WTC11 (cell line): ENCODE data around the gene COX10. TPM values are rescaled to one million over a fixed set of nuclear protein-coding genes. Genes with fewer than 3 reads are reported as not detected.

ENCODE experiments used
- ATAC-seq: fragments of 200-7000 bp; cut with Tn5 transposase; 2 replicates; pipeline ENCODE4 v1.10.0; 2021; ENCODE audit warnings: mild to moderate bottlenecking, moderate library complexity
- CTCF ChIA-PET: fragments of 300-600 bp; sonication (Branson Sonifier 250); formaldehyde crosslinking; loops from one replicate; lab custom pipeline; 2021; ENCODE audit warnings: antibody characterized with exemption; lab: Charles Lee
- POLR2A ChIA-PET: fragments of 350-600 bp; sonication (Branson Sonifier 250); formaldehyde crosslinking; loops from one replicate; lab custom pipeline; 2021; ENCODE audit warnings: antibody characterized with exemption; lab: Charles Lee
- DNase-seq: peaks from one replicate; pipeline ENCODE4 v3.0.0; 2021; ENCODE audit warnings: low spot score
- H3K27ac Mint-ChIP-seq: 2 replicates; pipeline ENCODE4 v1.8.0; 2021; ENCODE audit warnings: mixed read lengths
- H3K27me3 Mint-ChIP-seq: 2 replicates; pipeline ENCODE4 v1.8.0; 2021; ENCODE audit warnings: low read depth, mild to moderate bottlenecking, moderate library complexity, mixed read lengths
- H3K36me3 Mint-ChIP-seq: 2 replicates; pipeline ENCODE4 v1.8.0; 2021; ENCODE audit warnings: mixed read lengths
- H3K4me1 Mint-ChIP-seq: 2 replicates; pipeline ENCODE4 v1.8.0; 2022; ENCODE audit warnings: mixed read lengths
- H3K4me3 Mint-ChIP-seq: 2 replicates; pipeline ENCODE4 v1.8.0; 2021; ENCODE audit warnings: mild to moderate bottlenecking, moderate library complexity, mixed read lengths
- H3K9me3 Mint-ChIP-seq: 2 replicates; pipeline ENCODE4 v1.8.0; 2021; ENCODE audit warnings: mixed read lengths
- FOXK1 ChIP-seq: sonication (generic); formaldehyde crosslinking; IDR thresholded peaks from 2 replicates; pipeline ENCODE4 v1.8.0; 2022; ENCODE audit warnings: mild to moderate bottlenecking, moderate library complexity, missing genetic modification reagents
- FOXP1 ChIP-seq: sonication (generic); formaldehyde crosslinking; IDR thresholded peaks from 2 replicates; pipeline ENCODE4 v1.8.0; 2022; ENCODE audit warnings: missing genetic modification reagents, mild to moderate bottlenecking, moderate library complexity, borderline replicate concordance
- GRHL2 ChIP-seq: fragments of 250-450 bp; sonication (Bioruptor Pico); IDR thresholded peaks from 2 replicates; pipeline ENCODE4 v1.8.0; 2022; ENCODE audit warnings: mild to moderate bottlenecking, moderate library complexity; ENCODE audit not compliant: insufficient replicate concordance, severe bottlenecking
- JAZF1 ChIP-seq: fragments of 250-450 bp; sonication (Bioruptor Pico); IDR thresholded peaks from 2 replicates; pipeline ENCODE4 v1.9.0; 2021; ENCODE audit warnings: moderate library complexity, mild to moderate bottlenecking, inconsistent platforms
- NR1H2 ChIP-seq: sonication (generic); formaldehyde crosslinking; IDR thresholded peaks from 2 replicates; pipeline ENCODE4 v1.9.0; 2021; ENCODE audit warnings: mild to moderate bottlenecking, moderate library complexity, missing genetic modification reagents
- PRRX2 ChIP-seq: fragments of 250-450 bp; sonication (Bioruptor Pico); IDR thresholded peaks from 2 replicates; pipeline ENCODE4 v1.8.0; 2021; ENCODE audit warnings: mild to moderate bottlenecking
- RELA ChIP-seq: sonication (generic); formaldehyde crosslinking; IDR thresholded peaks from 2 replicates; pipeline ENCODE4 v1.8.1; 2022; ENCODE audit warnings: missing genetic modification reagents, mild to moderate bottlenecking, borderline replicate concordance
- RORB ChIP-seq: fragments of 250-450 bp; sonication (Bioruptor Pico); IDR thresholded peaks from 2 replicates; pipeline ENCODE4 v1.9.0; 2021; ENCODE audit warnings: mild to moderate bottlenecking
- SOX15 ChIP-seq: fragments of 250-450 bp; sonication (Bioruptor Pico); IDR thresholded peaks from 2 replicates; pipeline ENCODE4 v1.9.0; 2021; ENCODE audit warnings: mild to moderate bottlenecking
- TCF7 ChIP-seq: sonication (generic); formaldehyde crosslinking; IDR thresholded peaks from 2 replicates; pipeline ENCODE4 v1.8.0; 2022; ENCODE audit warnings: mild to moderate bottlenecking, low read depth, missing genetic modification reagents, moderate library complexity
- TEAD4 ChIP-seq: sonication (generic); formaldehyde crosslinking; IDR thresholded peaks from 2 replicates; pipeline ENCODE4 v1.8.0; 2022; ENCODE audit warnings: mild to moderate bottlenecking, missing genetic modification reagents
- ZNF416 ChIP-seq: fragments of 250-450 bp; sonication (Bioruptor Pico); IDR thresholded peaks from 2 replicates; pipeline ENCODE4 v1.9.0; 2021; ENCODE audit warnings: mild to moderate bottlenecking, inconsistent platforms
- total RNA-seq: library from RNA; stranded (reverse); gene quantifications from 3 replicates; pipeline ENCODE4 v1.2.3, GENCODE V29; 2021
- TF ChIP-seq, protein P1 (sequence below): sonication (generic); formaldehyde crosslinking; IDR thresholded peaks from 2 replicates; pipeline ENCODE4 v1.8.0; 2022; ENCODE audit warnings: mild to moderate bottlenecking, missing genetic modification reagents
- TF ChIP-seq, protein P2 (sequence below): sonication (generic); formaldehyde crosslinking; IDR thresholded peaks from 2 replicates; pipeline ENCODE4 v1.8.0; 2022; ENCODE audit warnings: missing genetic modification reagents
- TF ChIP-seq, protein P3 (sequence below): sonication (generic); formaldehyde crosslinking; IDR thresholded peaks from 2 replicates; pipeline ENCODE4 v1.8.1; 2022; ENCODE audit warnings: missing genetic modification reagents, borderline replicate concordance
- TF ChIP-seq, protein P4 (sequence below): sonication (generic); formaldehyde crosslinking; conservative IDR thresholded peaks from 2 replicates; pipeline ENCODE4 v1.8.1; 2022; ENCODE audit warnings: mild to moderate bottlenecking, missing genetic modification reagents
- TF ChIP-seq, protein P5 (sequence below): sonication (generic); formaldehyde crosslinking; conservative IDR thresholded peaks from 2 replicates; pipeline ENCODE4 v1.8.1; 2023; ENCODE audit warnings: mild to moderate bottlenecking, low read depth, missing genetic modification reagents, moderate library complexity
- TF ChIP-seq, protein P6 (sequence below): sonication (generic); formaldehyde crosslinking; IDR thresholded peaks from 2 replicates; pipeline ENCODE4 v1.8.1; 2023; ENCODE audit warnings: mild to moderate bottlenecking, missing genetic modification reagents, moderate library complexity
- TF ChIP-seq, protein P7 (sequence below): sonication (generic); formaldehyde crosslinking; IDR thresholded peaks from 2 replicates; pipeline ENCODE4 v1.8.0; 2023; ENCODE audit warnings: missing genetic modification reagents
- TF ChIP-seq, protein P8 (sequence below): fragments of 250-450 bp; sonication (Bioruptor Pico); conservative IDR thresholded peaks from 2 replicates; pipeline ENCODE4 v1.9.0; 2021; ENCODE audit warnings: mild to moderate bottlenecking

COX10 gene
- total RNA-seq, 1 experiment from 2014 or later: 22.0 TPM

DNA sequence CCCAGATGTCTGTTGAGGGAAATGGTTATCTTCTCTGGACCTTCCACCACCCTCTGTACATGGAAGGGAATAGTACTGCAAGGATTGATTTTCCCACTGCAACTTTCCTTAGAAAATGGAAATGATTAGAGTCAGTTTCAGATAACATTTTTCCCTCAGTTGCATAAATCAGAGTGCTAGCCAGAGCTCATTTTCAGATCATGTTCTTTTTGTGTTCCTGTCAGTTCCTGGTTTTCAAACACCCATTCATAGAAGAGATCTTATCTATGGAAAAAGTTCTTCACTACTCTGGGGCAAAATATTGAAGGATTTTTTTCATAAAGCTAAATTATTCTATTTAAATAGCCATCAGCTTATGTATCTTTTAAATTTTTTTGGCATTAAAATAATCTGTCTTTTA is 11.7 kb upstream of the COX10 start (continued):
- TF ChIP-seq, protein P1, sequence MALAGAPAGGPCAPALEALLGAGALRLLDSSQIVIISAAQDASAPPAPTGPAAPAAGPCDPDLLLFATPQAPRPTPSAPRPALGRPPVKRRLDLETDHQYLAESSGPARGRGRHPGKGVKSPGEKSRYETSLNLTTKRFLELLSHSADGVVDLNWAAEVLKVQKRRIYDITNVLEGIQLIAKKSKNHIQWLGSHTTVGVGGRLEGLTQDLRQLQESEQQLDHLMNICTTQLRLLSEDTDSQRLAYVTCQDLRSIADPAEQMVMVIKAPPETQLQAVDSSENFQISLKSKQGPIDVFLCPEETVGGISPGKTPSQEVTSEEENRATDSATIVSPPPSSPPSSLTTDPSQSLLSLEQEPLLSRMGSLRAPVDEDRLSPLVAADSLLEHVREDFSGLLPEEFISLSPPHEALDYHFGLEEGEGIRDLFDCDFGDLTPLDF: no peak
- TF ChIP-seq ZNF416 (CRISPR knock-in tag): no peak
- TF ChIP-seq, protein P2, sequence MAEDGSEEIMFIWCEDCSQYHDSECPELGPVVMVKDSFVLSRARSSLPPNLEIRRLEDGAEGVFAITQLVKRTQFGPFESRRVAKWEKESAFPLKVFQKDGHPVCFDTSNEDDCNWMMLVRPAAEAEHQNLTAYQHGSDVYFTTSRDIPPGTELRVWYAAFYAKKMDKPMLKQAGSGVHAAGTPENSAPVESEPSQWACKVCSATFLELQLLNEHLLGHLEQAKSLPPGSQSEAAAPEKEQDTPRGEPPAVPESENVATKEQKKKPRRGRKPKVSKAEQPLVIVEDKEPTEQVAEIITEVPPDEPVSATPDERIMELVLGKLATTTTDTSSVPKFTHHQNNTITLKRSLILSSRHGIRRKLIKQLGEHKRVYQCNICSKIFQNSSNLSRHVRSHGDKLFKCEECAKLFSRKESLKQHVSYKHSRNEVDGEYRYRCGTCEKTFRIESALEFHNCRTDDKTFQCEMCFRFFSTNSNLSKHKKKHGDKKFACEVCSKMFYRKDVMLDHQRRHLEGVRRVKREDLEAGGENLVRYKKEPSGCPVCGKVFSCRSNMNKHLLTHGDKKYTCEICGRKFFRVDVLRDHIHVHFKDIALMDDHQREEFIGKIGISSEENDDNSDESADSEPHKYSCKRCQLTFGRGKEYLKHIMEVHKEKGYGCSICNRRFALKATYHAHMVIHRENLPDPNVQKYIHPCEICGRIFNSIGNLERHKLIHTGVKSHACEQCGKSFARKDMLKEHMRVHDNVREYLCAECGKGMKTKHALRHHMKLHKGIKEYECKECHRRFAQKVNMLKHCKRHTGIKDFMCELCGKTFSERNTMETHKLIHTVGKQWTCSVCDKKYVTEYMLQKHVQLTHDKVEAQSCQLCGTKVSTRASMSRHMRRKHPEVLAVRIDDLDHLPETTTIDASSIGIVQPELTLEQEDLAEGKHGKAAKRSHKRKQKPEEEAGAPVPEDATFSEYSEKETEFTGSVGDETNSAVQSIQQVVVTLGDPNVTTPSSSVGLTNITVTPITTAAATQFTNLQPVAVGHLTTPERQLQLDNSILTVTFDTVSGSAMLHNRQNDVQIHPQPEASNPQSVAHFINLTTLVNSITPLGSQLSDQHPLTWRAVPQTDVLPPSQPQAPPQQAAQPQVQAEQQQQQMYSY (CRISPR knock-in tag): no peak
- TF ChIP-seq RELA: no peak

DNA sequence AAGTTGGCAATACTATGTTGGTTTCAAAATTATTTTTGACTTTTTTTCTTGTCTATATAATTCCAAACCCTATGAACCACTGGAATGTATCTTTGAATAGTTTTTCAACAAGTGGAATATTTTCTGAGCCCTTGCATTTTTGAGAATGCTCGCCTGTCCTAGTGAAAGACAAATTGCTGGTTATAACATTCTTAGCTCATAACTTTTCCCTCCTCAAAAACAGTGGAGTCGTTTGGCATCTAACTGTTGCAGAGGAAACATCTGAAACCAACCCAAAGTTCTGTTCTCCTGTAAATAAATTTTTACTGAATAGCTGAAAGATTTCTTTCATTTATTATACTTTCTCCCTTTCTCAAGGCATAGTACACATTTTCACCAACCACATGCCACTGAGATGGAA is 11.3 kb upstream of the COX10 start:
- ChIA-PET POLR2A (no interaction called here), CTCF (no interaction called here)
- Mint-ChIP-seq H3K4me1 (no peaks in the 10 kb centered on the region), H3K4me3 (no peak overlapping the region), H3K27me3 (no peaks in the 10 kb centered on the region), H3K27ac (no peak overlapping the region), H3K36me3 (peaks cover 15% of the 10 kb centered on the region), H3K9me3 (peaks cover 10% of the 10 kb centered on the region)
- DNase-seq (no peak), ATAC-seq (no peak)
- no peak for TF ChIP-seq TEAD4 (CRISPR knock-in tag)
- TF ChIP-seq FOXP1: no peak
- TF ChIP-seq RORB: no peak
- TF ChIP-seq TCF7 (CRISPR knock-in tag): no peak
- TF ChIP-seq, protein P3, sequence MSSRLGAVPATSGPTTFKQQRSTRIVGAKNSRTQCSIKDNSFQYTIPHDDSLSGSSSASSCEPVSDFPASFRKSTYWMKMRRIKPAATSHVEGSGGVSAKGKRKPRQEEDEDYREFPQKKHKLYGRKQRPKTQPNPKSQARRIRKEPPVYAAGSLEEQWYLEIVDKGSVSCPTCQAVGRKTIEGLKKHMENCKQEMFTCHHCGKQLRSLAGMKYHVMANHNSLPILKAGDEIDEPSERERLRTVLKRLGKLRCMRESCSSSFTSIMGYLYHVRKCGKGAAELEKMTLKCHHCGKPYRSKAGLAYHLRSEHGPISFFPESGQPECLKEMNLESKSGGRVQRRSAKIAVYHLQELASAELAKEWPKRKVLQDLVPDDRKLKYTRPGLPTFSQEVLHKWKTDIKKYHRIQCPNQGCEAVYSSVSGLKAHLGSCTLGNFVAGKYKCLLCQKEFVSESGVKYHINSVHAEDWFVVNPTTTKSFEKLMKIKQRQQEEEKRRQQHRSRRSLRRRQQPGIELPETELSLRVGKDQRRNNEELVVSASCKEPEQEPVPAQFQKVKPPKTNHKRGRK: no peak
- TF ChIP-seq FOXK1 (CRISPR knock-in tag): no peak
- TF ChIP-seq, protein P4, sequence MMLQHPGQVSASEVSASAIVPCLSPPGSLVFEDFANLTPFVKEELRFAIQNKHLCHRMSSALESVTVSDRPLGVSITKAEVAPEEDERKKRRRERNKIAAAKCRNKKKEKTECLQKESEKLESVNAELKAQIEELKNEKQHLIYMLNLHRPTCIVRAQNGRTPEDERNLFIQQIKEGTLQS (CRISPR knock-in tag): no peak
- TF ChIP-seq, protein P5, sequence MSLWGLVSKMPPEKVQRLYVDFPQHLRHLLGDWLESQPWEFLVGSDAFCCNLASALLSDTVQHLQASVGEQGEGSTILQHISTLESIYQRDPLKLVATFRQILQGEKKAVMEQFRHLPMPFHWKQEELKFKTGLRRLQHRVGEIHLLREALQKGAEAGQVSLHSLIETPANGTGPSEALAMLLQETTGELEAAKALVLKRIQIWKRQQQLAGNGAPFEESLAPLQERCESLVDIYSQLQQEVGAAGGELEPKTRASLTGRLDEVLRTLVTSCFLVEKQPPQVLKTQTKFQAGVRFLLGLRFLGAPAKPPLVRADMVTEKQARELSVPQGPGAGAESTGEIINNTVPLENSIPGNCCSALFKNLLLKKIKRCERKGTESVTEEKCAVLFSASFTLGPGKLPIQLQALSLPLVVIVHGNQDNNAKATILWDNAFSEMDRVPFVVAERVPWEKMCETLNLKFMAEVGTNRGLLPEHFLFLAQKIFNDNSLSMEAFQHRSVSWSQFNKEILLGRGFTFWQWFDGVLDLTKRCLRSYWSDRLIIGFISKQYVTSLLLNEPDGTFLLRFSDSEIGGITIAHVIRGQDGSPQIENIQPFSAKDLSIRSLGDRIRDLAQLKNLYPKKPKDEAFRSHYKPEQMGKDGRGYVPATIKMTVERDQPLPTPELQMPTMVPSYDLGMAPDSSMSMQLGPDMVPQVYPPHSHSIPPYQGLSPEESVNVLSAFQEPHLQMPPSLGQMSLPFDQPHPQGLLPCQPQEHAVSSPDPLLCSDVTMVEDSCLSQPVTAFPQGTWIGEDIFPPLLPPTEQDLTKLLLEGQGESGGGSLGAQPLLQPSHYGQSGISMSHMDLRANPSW (CRISPR knock-in tag): no peak
- TF ChIP-seq, protein P6, sequence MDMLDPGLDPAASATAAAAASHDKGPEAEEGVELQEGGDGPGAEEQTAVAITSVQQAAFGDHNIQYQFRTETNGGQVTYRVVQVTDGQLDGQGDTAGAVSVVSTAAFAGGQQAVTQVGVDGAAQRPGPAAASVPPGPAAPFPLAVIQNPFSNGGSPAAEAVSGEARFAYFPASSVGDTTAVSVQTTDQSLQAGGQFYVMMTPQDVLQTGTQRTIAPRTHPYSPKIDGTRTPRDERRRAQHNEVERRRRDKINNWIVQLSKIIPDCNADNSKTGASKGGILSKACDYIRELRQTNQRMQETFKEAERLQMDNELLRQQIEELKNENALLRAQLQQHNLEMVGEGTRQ (CRISPR knock-in tag): no peak
- TF ChIP-seq, protein P7, sequence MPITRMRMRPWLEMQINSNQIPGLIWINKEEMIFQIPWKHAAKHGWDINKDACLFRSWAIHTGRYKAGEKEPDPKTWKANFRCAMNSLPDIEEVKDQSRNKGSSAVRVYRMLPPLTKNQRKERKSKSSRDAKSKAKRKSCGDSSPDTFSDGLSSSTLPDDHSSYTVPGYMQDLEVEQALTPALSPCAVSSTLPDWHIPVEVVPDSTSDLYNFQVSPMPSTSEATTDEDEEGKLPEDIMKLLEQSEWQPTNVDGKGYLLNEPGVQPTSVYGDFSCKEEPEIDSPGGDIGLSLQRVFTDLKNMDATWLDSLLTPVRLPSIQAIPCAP (CRISPR knock-in tag): no peak
- TF ChIP-seq NR1H2 (CRISPR knock-in tag): no peak
- no peak for TF ChIP-seq GRHL2 (CRISPR knock-in tag)
- no peak for TF ChIP-seq SOX15 (CRISPR knock-in tag)
- no peak for TF ChIP-seq PRRX2 (CRISPR knock-in tag)
- TF ChIP-seq JAZF1 (CRISPR knock-in tag): no peak
- TF ChIP-seq, protein P8, sequence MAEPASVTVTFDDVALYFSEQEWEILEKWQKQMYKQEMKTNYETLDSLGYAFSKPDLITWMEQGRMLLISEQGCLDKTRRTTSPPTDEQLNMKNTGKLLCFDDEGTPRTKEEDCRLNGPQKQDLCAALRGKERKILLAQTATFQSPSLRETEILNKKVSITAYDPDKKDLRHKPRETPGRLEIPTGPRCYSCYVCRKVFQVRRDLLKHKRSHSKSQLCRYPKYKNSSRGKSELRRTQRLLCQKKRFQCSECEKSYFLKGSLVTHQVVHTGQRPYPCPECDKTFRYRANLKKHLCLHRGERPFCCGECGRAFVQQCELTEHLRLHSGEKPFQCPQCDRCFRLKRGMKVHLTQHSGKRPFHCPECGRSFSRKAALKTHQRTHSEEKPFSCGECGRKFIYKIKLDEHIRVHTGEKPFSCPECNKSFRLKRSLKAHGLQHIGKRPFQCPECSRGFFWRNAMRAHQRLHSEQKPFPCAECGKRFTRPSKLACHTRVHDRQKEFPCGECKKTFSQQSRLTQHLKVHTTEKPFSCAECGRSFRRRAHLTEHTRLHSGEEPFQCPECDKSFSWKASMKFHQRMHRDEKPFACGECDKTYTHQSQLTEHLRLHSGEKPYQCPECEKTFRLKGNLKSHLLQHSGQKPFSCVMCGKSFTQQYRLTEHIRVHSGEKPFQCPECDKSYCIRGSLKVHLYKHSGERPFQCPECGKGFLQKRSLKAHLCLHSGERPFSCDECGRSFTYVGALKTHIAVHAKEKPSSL: no peak
